Right forelimb (tissue), 1 donor: ENCODE results near the gene GRIK4.

Experiments used
- DNase-seq: peaks from one replicate; pipeline ENCODE4 v3.0.0-alpha.2; 2018

The GRIK4 gene

GRCh38 chr11:120642196-120642894 is 130.8 kb downstream of the GRIK4 start:
- DNase-seq = no peak

DNA sequence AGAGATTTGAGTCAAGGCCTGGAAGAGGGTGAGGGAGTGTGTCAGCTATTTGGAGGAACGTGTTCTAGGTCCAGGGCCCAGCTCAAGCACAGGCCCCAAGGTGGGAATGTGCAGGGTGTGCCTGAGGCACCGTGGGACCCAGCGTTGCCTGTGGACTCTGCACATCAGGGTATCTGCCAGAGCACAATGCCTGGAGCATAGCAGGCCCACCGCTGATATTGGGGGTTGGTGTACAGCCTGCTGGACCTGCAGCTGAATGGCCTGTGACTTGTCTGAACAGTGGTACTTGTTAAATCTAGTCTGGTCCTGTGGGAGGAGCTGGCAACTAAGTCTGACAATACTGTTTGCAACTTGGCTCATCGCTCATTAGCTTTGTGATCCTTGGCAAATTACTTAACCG is 131.7 kb downstream of the GRIK4 start:
- no peak for DNase-seq

GRCh38 chr11:120645639-120646038 is 134.1 kb downstream of the GRIK4 start:
- DNase-seq = peak; percentile 46

- DNase-seq = no peak
Measured at GRCh38 chr11:120646206-120646605, 134.7 kb downstream of the GRIK4 start.

GRCh38 chr11:120647681-120648080 is 136.1 kb downstream of the GRIK4 start:
- no peak for DNase-seq

DNA sequence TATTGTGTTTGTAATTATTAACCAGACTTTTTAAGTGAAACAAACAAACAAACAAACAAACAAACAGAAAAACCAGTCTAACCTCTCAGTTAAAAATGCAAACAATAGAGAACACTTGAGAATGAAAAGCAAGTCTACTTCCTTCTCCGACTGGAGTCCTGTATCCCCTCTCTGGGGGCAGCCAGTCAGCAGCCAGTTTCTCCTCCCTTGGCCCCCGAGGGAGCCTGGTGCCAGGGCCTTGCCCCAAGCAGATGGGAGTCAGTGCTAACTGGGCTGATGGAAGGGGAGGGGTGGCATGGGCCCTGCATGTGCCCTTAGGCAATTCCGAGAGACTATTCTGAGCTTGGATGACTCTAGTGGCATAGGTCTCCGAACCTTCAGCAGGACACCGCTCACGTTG is 137.2 kb downstream of the GRIK4 start:
- DNase-seq = no peak

DNA sequence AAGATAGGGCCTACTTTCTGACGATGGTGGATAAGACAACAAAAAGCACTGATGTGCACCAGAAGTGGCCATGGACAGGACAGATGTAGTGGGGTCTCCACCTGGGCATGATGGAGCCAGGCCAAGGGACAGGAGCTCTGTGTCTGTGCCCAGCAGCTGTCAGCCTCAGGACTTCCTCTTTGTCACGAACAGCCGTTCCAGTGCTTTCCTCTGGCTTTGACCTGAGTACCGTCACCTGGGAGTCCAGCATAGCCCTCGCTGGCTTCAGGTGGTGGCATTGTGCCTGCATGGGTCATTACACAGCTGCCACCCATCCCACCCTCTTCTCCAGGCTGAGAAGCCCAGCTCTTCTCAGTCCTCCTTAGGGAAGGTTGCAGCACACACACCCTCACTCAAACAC is 137.8 kb downstream of the GRIK4 start:
- no peak for DNase-seq

DNA sequence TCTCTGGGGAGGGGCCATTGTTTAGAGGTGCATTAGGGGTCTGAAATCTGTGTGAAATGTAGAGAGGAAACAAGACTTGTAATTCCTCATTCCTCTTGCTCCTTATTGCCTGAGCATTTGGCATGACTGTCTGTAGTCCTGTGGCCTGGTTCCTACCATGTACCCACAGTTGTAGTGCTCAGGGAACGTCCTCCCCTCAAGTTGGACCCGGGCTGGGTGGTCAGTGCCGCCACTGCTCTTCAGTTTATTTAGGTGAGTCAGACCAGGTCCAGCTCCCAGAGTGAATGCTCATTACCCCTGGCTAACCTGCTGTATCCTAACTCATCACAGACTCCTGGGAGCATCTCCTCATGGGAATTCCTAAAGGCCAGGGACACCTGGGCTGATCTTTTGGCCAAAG is 139.8 kb downstream of the GRIK4 start:
- DNase-seq = no peak

- DNase-seq = no peak
Measured at GRCh38 chr11:120651836-120652235, 140.3 kb downstream of the GRIK4 start.

- no peak for DNase-seq
Measured at GRCh38 chr11:120652705-120653335, 141.3 kb downstream of the GRIK4 start.

GRCh38 chr11:120655589-120655988 is 144.0 kb downstream of the GRIK4 start:
- no peak for DNase-seq

DNA sequence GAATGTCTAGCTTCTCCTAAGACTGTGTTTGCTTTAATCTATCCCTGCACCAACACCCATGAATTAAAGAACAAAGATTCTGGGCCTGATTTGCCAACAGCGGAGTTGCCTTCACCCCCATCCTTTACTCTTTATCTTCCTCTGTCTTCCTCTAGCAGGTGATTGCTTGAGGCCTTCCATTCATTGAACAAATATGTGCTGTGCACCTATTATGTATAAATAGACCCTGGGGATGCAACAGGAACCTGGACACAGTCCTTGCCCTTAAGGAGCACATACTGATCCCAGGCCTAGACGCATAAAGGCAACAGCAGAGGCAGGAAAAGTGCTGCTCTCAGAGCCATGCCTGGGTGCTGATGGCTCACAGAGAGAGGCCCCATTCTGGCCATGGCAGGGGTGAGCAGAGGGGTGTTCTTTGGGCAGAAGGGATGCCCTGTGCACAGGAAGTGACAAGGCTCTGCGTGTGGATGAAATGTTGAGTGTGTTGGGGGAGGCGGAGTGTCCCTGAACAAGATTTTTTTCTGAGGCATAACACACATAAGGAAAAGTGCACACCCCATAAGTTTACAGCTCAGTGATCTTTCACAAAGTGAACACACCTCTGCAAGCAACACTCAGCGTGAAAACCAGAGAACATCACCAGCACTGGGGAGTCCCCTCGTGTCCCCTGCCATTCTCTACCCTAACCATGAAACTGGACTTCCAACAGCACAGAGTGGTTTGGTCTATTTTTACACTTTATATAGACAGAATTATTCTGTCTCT is 145.9 kb downstream of the GRIK4 start:
- no peak for DNase-seq

- no peak for DNase-seq
Measured at GRCh38 chr11:120658071-120658423, 146.5 kb downstream of the GRIK4 start.

DNA sequence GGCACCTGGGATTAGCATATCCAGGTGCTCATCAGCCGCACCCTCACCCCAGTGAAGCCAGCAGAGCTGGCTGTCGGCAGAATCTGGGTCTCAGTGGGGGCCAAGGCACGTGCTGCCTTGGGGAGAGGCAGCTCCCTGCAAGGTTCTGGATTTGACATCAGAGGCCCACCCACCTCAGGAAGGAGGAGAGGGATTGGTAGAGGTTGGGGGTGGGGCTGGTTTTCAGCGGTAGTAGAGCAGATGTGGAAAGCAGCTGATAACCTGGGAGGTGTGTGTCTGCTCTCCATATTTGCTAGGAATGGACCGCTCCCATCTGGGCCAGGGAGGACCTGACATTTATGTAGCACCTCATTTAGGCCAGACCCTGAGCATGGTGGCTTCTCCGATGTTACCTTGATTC is 147.5 kb downstream of the GRIK4 start:
- DNase-seq = no peak

GRCh38 chr11:120660024-120660565 is 148.5 kb downstream of the GRIK4 start:
- DNase-seq = no peak

GRCh38 chr11:120662071-120662676 is 150.6 kb downstream of the GRIK4 start:
- DNase-seq = no peak

GRCh38 chr11:120663142-120663541 is 151.6 kb downstream of the GRIK4 start:
- no peak for DNase-seq

- DNase-seq = no peak
Measured at GRCh38 chr11:120666121-120666639, 154.6 kb downstream of the GRIK4 start.

- DNase-seq = no peak
Measured at GRCh38 chr11:120667281-120667680, 155.7 kb downstream of the GRIK4 start.

DNA sequence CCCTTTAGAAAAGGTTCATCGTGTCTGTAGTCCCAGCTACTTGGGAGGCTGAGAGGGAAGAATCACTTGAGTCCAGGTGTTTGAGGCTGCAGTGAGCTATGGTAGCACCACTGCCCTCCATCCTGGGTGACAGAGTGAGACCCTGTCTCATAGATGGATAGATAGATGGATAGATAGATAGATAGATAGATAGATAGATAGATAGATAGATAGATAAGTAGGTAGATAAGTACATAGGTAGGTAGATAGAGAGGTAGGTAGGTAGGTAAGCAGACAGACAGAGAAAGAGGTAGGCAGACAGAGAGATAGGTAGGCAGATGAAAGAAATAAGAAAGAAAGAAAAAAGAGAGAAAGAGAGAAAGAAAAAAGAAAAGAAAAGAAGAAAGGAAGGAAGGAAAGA is 156.4 kb downstream of the GRIK4 start:
- DNase-seq = no peak

- no peak for DNase-seq
Measured at GRCh38 chr11:120668537-120668936, 157.0 kb downstream of the GRIK4 start.

DNA sequence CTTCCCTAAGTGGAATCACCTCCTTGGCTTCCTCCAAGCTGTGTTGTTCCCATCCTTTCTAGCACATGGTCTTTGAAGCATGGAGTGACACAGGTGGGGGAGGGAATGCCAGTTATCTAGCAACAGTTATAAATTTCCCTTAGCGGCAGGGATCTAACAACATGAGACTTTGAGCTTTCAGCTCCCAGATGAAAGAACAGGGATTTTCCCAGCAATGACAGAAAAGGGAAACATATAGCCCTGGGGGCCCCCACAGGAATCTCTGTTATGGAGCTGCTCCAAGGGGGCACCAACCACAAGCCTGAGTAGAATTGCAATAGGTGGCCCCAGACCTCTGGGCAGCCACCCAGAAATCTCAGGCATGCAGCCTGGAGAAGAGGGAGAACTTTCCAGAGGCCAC is 163.0 kb downstream of the GRIK4 start:
- DNase-seq = no peak

DNA sequence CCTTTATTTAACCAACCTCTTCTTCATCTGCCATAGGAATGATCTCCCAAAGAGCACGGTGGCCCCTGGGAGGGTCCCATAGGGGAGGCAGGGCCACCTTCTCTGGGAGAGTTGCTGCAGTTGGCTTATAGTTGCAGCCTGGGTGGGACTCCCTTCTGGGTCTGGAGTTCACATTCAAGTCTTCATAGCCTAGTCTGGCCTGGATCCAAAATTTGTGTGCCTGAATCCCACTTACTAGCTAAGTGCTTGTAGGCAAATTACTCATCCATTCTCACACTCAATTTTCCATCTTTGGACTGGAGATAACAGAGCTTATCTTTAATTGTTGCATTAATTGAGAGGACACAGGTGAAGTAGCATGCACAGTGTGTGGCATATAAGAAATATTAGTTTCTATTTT is 163.6 kb downstream of the GRIK4 start:
- DNase-seq = no peak
